T1000 (cell line): ENCODE data around the gene GALNT11.
"Not testable (repeated sequence)": the region's sequence is repeated elsewhere in the genome, so short reads cannot be mapped to it uniquely, and the experiment has no call there.

Experiments
- DNase-seq: peaks from one replicate; lab custom pipeline; 2025; ENCODE audit warnings: mixed read lengths; lab: John Stamatoyannopoulos, UW

Gene GALNT11

DNA sequence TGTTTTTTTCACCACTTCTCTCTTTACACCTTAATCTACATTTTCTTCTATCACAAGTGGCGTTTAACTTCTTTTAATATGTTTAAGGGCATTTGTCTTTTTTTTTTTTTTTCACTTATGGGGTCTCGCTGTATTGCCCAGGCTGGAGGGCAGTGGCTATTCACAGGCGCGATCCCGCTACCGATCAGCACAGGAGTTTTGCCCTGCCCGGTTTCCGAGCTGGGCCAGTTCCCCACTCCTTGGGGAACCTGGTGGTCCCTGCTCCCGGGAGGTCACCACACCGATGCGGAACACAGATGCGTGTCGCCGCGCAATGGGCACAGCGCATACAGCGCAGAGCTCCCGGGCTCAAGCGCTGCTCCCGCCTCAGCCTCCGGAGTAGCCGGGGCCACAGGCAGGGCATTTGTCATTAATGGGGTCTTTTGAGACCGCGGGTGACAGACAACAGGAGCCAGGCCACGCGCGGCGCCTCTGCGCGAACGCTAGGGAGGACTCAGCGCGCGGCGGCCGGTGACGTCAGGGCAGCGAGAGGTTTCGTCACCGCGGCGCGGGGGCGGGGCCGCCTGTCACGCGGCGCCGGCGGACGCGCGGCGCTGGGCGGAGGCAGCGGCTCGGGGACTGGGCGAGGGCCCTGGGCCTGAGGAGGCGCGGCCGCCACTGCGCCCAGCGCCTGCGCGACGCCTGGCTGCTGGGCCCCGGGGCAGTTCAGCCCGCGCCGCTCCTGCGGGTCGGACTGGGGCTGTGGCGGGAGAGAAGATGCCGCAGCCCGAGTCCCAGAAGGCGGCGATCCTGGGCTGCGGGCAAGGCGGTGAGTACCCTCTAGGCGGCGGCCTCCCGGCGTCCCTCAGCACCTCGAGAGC is at the start of gene GALNT11:
Gene GALNT11 (plus strand): TSS at position 598 of the 860 bp plus-strand sequence. CDS start 68,554 bp downstream, outside the sequence.
- peak; percentile 66 for DNase-seq

DNA sequence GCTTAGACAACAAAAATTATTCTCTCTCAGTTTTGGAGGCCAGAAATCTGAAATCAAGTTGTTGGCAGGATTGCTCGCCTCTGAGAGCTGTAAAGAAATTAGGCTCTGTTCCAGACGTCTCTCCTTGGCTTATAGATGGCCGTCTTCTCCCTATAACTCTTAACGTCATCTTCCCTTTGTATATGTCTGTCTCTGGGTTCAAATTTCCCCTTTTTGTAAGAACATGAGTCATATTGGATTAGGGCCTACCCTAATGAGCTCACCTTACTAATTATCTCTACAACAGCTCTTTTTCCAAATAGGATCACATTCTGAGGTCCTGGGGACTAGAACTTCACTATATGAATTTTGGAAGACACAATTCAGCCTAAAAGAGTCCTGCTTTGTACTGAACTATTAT is 46.9 kb upstream of the GALNT11 start:
- DNase-seq, result no peak

DNA sequence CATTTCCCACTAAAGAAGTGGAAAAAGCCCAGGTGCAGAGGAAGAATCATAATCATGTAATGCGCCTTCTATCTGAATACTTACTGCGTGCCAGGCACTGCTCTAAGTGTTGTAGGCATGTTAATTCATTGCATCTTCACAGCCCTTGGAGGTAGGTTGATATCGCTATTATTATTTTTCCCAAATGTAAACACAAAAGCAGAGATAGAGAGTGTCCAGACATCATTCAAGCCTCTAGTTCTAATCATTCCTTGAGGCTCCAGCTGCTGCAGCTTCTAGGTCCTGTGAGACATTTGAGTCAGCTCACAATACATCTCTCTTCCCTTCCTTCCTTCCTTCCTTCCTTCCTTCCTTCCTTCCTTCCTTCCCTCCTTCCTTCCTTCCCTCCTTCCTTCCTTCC is 44.3 kb upstream of the GALNT11 start:
- DNase-seq, result no peak

DNA sequence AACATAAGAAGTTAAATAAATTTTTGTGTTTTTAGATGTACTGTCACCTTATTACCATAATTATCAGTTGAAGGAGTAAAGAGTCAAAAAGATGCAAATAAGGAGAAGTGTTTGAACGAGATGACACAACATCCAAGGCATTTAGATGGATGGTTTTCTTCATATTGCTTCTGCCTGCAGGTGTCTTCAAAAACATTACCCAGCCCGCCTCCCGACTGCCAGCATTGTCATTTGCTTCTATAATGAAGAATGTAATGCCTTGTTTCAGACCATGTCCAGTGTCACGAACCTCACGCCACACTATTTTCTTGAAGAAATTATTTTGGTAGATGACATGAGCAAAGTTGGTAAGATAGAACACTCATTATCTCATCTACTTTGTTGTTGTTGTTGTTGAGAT is 42.7 kb upstream of the GALNT11 start:
- DNase-seq, result no peak

DNA sequence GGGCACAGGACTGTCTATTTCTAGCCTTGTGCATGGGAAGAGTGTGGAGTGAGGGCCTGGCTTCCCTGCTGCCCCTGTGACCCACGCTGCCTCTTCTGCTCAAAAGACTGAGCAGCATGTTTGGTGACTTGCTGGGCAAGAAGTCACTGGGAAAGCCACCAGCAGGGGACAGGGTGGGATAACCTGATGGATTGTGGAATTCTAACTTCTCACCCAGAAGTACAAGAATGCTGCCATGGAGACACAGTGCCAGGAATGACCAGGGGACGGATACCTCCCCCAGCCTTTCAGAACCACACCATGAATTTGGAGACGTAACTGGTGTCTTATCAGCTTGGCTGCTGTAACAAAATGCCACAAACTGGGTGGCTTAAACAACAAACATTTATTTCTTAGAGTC is 40.9 kb upstream of the GALNT11 start:
- no peak for DNase-seq

DNA sequence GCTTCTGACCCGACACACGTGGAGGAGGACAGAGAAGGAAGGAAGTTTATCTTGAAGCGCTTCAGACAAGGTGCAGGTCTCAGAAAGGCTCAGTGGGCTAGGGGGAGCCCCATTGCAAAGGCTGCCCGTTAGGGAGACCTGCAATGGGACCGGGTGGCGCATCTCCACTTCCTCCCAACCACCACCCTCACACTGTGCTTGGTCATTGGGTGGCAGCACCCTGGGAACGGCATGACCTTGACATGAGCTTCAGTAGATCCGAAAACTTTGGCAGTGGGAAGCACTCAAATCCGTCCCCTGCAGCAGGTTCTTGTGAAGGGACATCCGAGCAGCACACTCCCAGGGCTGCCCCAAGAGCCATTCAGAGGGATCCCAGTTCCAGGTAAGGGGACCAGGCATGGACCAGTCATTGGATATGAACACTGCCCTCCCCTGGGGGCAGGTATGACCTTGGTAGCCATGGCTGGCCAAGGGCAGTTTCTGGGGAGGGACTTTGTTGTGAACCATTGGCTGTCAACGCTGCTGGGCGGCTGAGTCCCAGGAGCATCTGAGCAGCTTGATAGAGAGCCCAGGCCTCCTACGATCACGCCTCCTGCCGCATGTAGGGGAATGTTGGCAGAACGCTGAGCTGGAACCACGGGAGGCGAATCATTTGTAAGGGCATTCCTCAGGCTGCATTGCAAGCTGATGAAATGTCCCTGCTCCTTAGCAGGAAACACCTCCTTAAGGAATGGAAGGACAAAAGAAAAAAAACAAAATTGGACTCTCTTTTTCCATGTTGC is 37.5 kb upstream of the GALNT11 start:
- DNase-seq, result no peak

DNA sequence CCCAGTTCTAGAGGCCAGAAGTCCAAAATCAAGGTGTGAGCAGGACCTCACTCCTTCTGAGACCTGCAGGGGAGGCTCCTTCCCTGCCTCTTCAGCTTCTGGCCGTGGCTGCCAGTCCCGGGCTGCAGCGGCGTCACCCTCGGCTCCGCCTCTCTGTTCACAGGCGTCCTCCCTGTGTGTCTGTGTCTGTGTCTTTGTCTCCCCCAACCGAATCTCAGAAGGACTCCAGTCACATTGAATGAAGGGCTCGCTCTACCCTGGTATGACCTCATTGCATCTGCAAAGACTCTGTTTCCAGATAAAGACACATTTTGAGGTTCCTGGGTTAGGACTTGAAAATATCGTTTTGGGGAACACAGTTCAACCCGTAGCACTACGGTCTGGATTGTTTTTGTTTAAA is 33.1 kb upstream of the GALNT11 start:
- DNase-seq, result no peak

DNA sequence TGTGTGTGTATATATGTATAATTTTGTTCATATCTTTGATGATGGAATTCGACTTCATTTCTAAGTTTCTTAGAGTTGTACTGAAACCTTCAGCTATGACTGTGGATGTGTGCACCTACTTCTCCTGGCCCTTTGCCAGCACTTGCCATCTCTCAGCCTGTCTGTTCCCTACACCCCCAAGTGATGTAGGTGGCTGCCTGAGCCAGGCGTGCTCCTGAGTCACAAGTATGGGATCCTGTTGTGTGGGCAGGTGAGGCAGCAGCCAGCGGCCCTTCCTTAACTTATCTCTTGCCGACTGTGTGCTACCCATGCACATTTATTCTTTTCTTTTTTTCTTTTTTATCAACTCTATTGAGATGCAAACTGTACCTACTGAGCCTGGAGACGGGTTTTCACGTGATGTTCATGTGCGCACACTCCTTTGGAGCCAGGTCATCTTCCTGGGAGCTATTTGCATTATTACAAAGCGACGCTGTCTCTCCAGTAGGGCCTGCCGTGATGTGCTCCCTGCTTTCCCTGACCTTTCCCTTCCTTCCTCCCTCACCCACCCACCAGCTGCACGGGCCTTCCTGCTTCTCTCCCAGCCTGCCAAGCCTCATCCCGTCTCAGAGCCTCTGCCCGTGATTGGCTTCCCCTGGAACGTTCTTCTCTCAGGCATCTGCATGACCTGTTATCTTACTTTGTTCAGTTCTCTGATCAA is 31.3 kb upstream of the GALNT11 start:
- DNase-seq, result no peak

DNA sequence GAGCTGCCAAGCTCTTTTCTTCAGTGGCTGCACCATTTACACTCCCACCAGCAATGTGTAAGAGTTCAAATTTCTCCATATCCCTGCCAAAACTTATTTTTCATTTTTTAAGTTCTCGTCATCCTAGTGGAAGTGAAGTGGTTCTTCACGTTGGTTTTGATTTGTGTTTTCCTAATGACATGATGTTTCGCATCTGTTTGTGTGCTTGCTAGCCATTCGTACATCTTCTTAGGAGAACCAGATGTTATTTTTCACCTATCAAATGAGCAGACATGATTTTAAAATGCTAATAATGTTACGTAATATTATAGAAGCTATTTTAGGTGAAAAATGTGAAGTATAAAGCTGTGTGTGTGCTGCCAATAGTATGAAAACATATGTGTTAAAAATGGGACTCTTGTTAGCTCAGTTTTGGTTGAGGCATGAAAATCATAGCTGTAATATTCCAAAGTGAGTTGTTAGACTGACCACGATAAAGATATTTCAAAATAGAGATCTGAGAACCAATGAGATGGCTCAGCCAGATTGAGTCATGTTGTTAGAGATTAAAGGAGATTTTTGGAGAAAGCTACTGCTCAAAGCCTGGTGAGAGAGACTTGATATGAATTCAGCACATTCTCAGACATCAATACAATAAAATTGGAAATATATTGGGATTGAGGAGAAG is 25.9 kb upstream of the GALNT11 start:
- DNase-seq, result no peak

DNA sequence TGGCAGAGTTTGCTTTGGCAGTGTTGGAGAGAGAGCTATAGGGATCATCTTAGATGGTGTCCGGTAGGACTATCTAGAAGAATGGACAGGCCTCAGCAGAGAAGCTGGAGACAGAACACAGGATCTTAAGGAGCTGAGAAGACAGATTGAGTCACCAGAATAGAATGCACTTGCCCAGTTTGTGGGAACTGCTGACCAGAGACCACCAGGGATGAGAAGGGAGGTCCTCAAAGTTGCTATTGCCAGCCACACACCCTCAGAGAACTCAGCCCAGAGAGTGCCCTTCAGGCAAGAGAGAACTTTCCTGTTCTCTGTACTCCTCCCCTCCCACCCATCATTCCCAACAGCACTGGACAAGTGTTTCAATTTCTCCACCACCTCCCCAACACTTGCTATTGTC is 25.3 kb upstream of the GALNT11 start:
- DNase-seq, result no peak

DNA sequence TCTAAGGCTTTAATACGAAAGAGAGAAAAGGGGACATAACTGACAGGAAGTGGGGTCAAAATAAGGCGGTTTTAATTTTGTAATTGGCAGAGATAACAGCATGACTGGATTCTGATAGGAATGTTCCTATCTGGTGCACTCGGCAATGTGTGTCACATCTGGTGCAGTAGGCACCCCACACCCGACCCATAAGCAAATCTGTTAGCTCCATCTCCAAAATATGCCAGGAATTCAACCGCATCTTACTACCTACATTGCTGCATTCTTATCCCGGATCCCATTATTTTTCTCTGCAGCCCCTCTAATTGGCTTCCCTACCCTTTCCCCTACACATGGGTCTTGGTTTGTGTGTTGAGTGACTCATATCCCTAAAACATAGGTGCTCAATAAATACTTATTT is 19.1 kb upstream of the GALNT11 start:
- DNase-seq, result no peak

DNA sequence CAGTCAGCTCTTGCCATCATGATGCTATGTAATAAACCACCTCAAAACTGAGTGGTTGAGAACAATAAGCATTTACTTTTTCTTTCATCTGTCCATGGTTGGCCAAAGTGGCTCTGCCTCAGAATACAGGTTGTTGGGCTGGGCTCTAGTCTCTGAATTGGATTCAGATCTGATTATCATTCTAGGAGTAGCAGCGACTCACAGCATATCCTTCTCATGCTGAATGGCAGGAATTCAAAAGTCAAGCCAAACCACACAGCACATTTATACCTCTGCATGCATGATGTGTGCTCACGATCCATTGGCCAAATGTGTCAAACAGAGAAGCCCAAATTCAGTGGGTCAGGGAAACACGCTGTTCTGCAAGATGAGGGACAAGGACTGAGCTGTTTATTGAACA is 13.6 kb upstream of the GALNT11 start:
- no peak for DNase-seq

DNA sequence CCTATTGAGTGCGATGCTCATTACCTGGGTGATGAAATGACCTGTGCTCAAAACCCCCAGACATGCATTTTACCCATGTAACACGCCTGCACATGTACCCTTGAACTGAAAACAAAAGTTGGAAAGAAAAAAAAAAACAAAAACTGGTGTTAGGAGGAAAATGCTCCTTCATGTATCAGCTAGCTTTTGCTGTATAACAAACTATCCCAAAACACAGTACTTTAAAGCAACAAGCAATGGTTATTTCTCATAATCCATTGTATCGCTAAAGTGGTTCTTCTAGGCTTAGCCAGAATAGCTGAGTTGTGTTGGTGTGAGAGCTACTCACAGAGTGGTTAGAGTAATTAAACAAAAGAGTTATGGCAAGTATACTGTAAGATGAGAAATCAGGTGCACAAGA is 12.2 kb upstream of the GALNT11 start:
- no peak for DNase-seq

DNA sequence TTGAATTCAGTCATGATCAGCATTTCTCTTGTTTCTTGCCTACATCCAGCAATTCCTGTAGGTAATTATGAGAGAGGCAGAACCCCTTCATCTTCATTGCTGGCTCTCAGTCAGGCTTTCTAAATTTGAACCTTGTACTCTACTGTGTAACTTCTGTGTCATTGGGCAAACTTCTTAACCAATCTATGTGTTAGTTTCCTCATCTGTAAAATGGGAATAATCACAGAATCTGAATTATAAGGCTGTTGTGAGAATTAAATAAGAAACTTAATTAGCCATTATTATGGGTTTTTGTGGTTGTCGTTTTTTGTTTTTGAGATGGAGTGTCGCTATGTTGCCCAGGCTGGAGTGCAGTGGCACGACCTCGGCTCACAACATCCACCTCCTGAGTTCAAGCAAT is 11.5 kb upstream of the GALNT11 start:
- no peak for DNase-seq

DNA sequence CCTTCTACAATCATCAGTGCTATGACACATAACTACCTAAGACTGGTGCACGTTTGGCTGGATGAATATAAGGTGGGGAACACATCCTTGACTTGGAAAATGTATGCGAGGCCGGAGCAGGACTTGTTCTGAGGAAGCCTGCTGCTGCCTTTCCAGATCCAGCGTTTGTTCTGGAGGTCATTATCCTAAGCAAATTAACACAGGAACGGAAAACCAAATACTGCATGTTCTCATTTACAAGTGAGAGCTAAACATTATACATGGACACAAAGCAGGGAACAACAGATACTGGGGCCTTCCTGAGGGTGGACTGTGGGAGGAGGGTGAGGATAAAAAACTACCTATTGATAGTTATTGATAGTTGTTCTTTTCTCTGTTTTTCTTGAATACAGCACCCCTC is 10.8 kb upstream of the GALNT11 start:
- no peak for DNase-seq

DNA sequence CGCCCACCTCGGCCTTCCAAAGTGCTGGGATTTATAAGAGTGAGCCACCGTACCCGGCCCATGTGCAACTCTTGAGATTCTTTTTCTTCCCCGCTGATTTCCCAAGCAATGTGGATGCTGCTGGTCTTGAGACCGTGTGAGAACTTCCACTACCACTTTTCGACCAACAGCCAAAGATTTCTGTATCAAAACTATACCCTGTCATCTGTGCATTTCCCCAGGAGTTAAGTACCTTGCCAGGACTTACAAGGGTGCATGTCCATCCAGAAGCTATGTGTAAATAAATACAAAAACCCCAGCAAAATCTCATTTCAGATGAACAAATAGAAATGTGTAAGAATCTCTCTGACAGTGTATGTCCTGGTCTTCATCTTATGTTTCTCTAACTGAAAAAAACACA is 9.9 kb upstream of the GALNT11 start:
- DNase-seq, result no peak

DNA sequence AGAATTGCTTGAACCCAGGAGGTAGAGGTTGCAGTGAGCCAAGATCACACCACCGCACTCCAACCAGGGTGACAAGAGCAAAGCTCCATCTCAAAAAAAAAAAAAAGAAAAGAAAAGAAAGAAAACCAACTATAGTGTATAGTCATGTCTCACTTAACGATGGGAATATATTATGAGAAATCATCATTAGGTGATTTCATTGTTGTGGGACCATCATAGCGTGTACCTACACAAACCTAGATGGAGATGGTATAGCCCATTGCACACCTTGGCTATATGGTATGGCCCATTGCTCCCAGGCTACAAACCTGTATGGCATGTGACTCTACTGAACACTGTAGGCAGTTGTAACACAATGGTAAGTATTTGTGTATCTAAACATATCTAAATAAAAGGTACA is 8.5 kb upstream of the GALNT11 start:
- DNase-seq, result no peak

DNA sequence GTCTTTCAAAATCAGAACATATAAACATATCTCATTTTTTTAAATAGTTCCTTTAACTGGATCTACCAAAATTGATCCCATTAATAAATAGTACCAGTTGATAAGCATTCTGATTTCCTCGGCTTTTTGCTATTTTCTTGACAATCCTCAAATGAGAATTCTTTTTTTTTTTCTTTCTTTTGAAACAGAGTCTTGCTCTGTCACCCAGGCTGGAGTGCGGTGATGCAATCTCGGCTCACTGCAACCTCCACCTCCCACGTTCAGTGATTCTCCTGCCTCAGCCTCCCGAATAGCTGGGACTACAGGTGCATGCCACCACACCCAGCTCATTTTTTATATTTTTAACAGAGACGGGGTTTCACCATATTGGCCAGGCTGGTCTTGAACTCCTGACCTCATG is 7.8 kb upstream of the GALNT11 start:
- not testable (repeated sequence) for DNase-seq

DNA sequence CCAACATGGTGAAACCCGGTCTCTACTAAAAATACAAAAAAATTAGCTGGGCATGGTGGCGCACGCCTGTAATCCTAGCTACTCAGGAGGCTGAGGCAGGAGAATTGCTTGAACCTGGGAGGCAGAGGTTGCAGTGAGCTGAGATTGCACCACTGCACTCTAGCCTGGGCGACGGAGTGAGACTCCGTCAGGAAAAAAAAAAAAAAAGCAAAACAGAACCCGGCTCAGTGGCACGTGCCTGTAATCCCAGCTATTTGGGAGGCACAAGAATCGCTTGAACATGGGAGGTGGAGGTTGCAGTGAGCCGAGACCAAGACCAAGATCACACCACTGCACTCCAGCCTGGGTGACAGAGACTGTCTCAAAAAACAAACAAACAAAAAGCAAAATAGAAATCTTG is 3.7 kb upstream of the GALNT11 start:
- DNase-seq, result not testable (repeated sequence)

DNA sequence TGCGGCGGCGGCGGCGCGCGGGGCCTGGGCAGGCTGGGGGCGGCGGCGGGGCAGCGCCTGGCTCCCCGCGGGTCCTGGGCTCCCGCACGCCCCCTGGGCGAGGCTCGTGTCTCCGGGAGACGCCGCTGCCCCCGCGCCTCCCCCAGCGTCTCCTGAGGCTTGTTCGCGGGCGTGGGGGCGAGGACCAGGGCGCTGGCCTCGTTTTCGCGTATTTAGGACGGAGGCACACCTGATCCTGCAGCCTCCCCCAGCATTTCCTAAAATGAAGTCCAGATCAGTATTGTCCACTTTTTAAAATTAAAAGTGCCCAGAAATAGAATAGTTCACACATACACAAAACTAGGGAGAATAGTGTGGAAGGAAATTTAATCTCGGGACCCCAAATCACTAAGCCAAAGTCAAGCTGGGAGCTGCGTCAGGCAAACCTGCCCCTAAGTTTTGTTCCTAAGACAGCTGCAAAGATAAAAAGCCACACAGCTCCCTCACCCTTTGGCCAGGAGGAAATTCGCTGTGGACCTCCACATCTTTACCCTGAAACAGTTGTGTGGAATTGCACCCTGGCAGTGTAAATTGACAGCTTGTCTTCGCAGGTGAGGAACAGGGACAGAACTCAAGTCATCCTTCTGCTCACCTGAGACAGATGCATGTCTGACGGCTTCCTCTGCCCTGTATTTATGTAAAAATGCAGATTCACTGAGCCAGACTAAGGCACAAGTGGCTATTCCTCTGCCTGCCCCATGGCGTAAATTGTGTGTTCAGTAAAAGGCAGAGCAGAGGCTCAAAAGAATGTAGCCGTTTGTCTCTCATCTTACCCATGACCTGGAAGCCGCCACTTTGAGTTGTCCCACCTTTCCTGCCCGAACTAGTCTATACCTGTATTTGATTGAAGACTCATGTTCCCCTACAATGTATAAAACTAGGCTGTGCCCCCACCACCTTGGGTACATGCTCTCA is 740 bp downstream of the GALNT11 start:
- DNase-seq, result no peak
